Peyer's patch (tissue), 4 donors: ENCODE measurements around the gene WFS1.

Source experiments
- POLR2A ChIP-seq, 2 donors: fragments of 450-650 bp; IDR thresholded peaks; one replicate each; pipeline ENCODE4 v1.5.1; 2017; ENCODE audit warnings: antibody characterized with exemption in 2 of 2, mild to moderate bottlenecking in 2 of 2, moderate library complexity in 2 of 2
- TF ChIP-seq, protein P1 (sequence below), 6 experiments: fragments of 450-650 bp in 4 of 6; fragments of 200-600 bp in 2 of 6; sonication (generic) in 1 of 6; IDR thresholded peaks; one replicate each; pipeline ENCODE4 v1.5.1; 2017 to 2019; ENCODE audit warnings: antibody characterized with exemption in 6 of 6, mild to moderate bottlenecking in 3 of 6, moderate library complexity in 1 of 6

DNA sequence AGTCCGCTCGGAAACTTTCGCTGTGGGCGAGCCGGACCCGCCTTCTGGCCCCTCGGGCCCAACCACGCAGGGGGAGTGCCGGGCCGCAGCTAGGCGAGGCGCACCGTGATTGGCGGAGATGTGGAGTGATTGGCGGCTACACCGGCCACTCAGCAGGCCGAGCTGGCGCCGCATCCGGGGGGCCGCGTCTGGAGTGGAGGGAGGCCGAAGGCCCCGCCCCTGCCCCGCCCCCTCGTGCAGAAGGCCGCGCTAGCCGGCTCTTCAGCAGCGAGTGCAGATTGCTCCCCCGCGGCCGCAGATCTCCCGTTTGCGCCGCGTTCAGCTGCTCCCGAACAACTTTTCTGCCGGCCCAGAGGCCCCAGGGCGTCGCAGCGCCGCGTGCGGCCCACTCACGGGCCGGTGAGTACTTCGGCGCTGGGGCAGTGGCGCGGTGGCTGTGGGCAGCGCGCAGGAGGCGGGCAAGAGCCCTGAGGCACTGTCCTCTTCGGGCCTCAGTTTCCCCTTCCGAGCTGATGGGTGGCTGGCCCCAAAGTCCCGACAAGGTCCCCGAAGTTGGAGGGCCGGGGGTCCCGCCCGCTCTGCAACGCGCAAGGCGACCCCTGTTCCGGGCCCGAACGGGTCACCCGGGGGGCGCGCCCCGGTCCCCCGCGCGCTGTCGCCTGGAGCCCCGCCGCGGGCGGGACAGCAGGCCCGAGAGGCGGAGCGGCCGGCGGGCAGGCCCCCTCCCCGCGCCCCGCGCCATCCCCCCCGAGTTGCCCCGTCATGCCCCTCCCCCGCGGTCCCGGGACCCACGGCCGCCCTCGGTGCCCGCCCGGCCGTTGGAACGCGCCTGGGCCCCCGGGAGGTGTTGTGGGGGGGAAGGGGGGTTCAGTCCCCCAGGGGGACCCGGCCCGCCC lies at the start of gene WFS1:
- TF ChIP-seq, protein P1, sequence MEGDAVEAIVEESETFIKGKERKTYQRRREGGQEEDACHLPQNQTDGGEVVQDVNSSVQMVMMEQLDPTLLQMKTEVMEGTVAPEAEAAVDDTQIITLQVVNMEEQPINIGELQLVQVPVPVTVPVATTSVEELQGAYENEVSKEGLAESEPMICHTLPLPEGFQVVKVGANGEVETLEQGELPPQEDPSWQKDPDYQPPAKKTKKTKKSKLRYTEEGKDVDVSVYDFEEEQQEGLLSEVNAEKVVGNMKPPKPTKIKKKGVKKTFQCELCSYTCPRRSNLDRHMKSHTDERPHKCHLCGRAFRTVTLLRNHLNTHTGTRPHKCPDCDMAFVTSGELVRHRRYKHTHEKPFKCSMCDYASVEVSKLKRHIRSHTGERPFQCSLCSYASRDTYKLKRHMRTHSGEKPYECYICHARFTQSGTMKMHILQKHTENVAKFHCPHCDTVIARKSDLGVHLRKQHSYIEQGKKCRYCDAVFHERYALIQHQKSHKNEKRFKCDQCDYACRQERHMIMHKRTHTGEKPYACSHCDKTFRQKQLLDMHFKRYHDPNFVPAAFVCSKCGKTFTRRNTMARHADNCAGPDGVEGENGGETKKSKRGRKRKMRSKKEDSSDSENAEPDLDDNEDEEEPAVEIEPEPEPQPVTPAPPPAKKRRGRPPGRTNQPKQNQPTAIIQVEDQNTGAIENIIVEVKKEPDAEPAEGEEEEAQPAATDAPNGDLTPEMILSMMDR (IDR thresholded peaks at IDR 0.05), result no peak
- peak; percentile 65 to 82 for TF ChIP-seq POLR2A (IDR thresholded peaks at IDR 0.05)
